Esophagus squamous epithelium (tissue), 4 donors: ENCODE results near the gene TCIRG1.

Experiments
- POLR2A ChIP-seq, 4 donors: fragments of 450-650 bp; IDR thresholded peaks; one replicate each; pipeline ENCODE4 v1.6.1; 2017; ENCODE audit warnings: antibody characterized with exemption in 4 of 4, mild to moderate bottlenecking in 4 of 4, moderate library complexity in 3 of 4
- TF ChIP-seq, protein P1 (sequence below), 6 experiments: fragments of 450-650 bp in 4 of 6; fragments of 200-600 bp in 2 of 6; sonication (generic) in 2 of 6; IDR thresholded peaks; one replicate each; pipeline ENCODE4 v1.5.1; 2016 to 2019; ENCODE audit warnings: antibody characterized with exemption in 6 of 6, mild to moderate bottlenecking in 4 of 6, moderate library complexity in 4 of 6

DNA sequence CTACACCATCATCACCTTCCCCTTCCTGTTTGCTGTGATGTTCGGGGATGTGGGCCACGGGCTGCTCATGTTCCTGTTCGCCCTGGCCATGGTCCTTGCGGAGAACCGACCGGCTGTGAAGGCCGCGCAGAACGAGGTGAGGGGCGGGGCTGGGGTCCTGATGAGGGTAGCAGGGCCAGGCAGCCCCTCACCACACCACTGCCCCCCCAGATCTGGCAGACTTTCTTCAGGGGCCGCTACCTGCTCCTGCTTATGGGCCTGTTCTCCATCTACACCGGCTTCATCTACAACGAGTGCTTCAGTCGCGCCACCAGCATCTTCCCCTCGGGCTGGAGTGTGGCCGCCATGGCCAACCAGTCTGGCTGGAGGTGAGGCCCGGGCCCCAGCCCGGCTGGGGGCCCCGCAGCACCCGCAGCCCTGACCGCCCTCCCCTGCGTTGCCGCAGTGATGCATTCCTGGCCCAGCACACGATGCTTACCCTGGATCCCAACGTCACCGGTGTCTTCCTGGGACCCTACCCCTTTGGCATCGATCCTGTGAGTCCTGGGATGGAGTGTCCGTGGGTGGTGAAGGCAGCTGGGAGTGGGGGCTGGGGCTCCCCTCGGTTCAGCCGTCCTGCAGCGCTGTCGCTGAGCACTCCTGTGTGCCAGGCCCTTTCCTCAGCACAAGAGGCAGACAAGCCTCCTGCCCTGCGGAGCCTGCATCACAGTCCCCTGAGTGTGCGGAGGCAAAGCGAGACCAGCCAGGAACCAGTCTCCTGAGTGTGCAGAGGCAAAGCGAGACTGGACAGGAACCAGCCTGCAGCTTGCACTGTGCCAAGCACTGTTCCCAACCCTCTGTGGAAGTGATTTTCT, 8.8 kb downstream of the TCIRG1 start:
- TF ChIP-seq, protein P1, sequence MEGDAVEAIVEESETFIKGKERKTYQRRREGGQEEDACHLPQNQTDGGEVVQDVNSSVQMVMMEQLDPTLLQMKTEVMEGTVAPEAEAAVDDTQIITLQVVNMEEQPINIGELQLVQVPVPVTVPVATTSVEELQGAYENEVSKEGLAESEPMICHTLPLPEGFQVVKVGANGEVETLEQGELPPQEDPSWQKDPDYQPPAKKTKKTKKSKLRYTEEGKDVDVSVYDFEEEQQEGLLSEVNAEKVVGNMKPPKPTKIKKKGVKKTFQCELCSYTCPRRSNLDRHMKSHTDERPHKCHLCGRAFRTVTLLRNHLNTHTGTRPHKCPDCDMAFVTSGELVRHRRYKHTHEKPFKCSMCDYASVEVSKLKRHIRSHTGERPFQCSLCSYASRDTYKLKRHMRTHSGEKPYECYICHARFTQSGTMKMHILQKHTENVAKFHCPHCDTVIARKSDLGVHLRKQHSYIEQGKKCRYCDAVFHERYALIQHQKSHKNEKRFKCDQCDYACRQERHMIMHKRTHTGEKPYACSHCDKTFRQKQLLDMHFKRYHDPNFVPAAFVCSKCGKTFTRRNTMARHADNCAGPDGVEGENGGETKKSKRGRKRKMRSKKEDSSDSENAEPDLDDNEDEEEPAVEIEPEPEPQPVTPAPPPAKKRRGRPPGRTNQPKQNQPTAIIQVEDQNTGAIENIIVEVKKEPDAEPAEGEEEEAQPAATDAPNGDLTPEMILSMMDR (IDR thresholded peaks at IDR 0.05) = no peak
- TF ChIP-seq POLR2A (IDR thresholded peaks at IDR 0.05) = no peak
